SK-N-MC (cell line): ENCODE data around the gene PLD1.

Source experiments
- DNase-seq: peaks from one replicate; pipeline ENCODE4 v3.0.0-alpha.2; 2011; ENCODE audit warnings: low read depth, low spot score
- H3K27ac ChIP-seq: fragments of 200-600 bp; sonication (generic); 2 replicates; pipeline ENCODE4 v1.5.1; 2016; ENCODE audit warnings: mixed run types
- H3K36me3 ChIP-seq: fragments of 200-600 bp; sonication (generic); 2 replicates; pipeline ENCODE4 v1.6.1; 2017; ENCODE audit warnings: antibody characterized with exemption, low read length, mixed read lengths; ENCODE audit not compliant: insufficient read depth
- H3K4me3 ChIP-seq: fragments of 200-600 bp; sonication (generic); 2 replicates; pipeline ENCODE4 v1.5.1; 2016
- H3K9ac ChIP-seq: fragments of 200-600 bp; sonication (generic); 2 replicates; pipeline ENCODE4 v1.8.0; 2017; ENCODE audit warnings: mixed run types, mixed read lengths; ENCODE audit not compliant: insufficient read length
- H3K9me3 ChIP-seq: fragments of 200-600 bp; sonication (generic); 2 replicates; pipeline ENCODE4 v1.6.1; 2017; ENCODE audit warnings: low read depth, mild to moderate bottlenecking, antibody characterized with exemption, low read length, moderate library complexity, mixed read lengths
- EZH2 ChIP-seq: fragments of 200-600 bp; sonication (generic); IDR thresholded peaks from one replicate; pipeline ENCODE4 v1.6.1; 2017; ENCODE audit warnings: antibody characterized with exemption
- FOXP2 ChIP-seq: optimal IDR thresholded peaks from 2 replicates; pipeline ENCODE3; 2011; ENCODE audit warnings: mild to moderate bottlenecking, moderate library complexity; ENCODE audit not compliant: insufficient read depth; ENCODE audit errors: extremely low read length, control extremely low read depth
- POLR2AphosphoS5 ChIP-seq: IDR thresholded peaks from 2 replicates; pipeline ENCODE4 v1.6.1; 2012; ENCODE audit warnings: mild to moderate bottlenecking, low read depth, low read length, borderline replicate concordance

The PLD1 gene

DNA sequence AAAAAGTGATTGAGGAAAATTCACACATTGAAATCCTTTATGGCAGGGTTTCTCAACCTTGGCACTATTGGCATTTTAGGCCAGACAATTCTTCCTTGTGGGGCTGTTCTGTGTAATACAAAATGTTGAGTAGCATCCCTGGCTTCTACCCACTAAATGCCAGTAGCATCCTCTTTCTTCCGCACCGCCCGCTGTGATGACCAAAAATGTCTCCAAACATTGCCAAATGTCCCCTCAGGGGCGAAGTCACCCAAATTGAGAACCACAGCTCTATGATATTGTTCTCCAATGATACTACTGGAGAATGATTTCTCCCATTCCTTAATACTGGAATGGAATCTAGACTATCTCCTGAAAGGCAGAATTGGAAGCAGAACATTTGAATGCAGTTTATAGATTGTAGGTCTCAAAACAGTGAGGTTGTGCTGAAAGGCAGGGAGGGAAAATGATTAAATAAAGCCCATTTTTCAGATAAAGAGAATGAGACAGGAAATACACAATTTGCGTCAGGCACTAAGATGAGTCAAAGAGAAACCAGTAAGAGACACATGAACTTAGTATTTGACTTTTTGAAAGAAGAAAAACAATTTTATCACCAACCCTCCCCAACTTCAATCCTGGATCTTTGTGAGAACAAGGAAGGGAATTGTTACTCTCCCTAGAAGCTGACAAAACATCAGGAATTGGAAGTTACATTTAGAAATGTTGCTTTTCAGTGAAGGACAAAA is 248.5 kb downstream of the PLD1 start:
- TF ChIP-seq EZH2 (no peak), FOXP2 (no peak), POLR2AphosphoS5 (no peak)
- Histone ChIP-seq H3K4me3 (no peak overlapping the region), H3K27ac (no peak overlapping the region), H3K9ac (no peak overlapping the region), H3K36me3 (no peaks in the 10 kb centered on the region), H3K9me3 (no peaks in the 10 kb centered on the region)
- no peak for DNase-seq

DNA sequence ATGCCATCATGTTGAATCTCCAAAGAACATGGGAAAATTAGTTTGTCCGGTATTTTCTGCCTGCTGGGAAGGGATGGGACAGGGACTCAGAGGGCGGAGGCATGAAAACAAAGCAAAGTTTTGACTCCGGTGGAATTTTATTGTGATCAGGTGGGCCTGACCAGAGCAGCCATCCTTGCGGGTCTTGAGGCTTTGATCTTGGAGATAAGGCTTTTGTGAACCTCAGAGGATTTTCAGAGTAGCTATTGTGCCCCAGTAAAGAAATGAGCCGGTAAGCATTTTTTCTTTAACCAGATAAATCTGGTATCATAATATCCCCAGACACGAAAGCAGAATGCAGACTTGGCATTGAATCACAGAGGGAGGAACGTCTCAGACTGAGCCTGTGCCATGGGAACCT is 250.7 kb downstream of the PLD1 start:
- Histone ChIP-seq H3K4me3 (no peak overlapping the region), H3K9me3 (no peaks in the 10 kb centered on the region), H3K27ac (no peak overlapping the region), H3K36me3 (no peaks in the 10 kb centered on the region), H3K9ac (no peak overlapping the region)
- DNase-seq = no peak
- TF ChIP-seq FOXP2 = no peak
- no peak for TF ChIP-seq EZH2
- no peak for TF ChIP-seq POLR2AphosphoS5

DNA sequence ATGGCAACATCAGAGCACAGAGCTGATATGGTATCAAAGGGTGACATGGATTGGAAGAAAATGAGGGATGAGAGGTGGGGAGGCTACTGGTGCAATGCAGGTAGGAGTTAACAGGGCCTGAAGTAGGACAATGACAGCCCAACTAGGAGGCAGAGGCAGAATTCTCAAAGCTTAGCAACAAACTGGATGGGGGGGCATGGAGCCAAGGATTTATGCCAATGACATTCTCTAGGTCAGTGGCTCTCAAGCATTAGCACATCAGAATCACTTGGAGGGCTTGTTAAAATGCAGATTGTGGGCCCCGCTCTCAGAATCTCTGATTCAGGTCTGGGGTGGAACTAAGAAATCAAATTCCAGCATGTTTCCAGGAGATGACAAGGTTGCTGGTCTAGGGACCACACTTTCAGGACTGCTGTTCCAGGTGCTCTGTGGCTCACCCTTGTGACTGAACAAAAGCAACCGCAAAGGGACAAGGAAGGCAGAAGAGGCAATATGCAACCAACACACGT is 252.0 kb downstream of the PLD1 start:
- Histone ChIP-seq H3K9me3 (no peaks in the 10 kb centered on the region), H3K36me3 (no peaks in the 10 kb centered on the region), H3K9ac (no peak overlapping the region), H3K4me3 (no peak overlapping the region), H3K27ac (no peak overlapping the region)
- TF ChIP-seq POLR2AphosphoS5 = no peak
- TF ChIP-seq FOXP2 = no peak
- TF ChIP-seq EZH2 = no peak
- DNase-seq = no peak

DNA sequence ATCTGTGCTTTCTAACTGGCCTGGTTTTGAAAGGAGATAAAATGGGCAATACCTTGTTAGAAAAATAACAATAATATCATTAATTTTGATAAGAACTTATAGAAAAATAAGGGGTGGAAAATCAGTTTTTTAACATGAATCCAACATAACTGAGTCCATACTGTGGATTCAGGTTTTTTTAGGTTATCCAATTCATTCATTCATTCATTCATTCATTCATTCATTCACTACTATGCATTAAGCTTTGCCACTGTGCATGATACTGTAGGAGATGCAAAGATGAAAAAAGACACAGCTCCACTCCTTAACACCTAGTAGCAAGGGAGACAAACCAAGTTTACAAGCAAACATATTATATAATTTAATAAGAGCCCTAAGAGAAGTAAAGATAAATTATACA is 253.1 kb downstream of the PLD1 start:
- no peak overlapping the region for H3K9ac ChIP-seq
- no peaks in the 10 kb centered on the region for H3K9me3 ChIP-seq
- DNase-seq = no peak
- no peak overlapping the region for H3K27ac ChIP-seq
- H3K36me3 ChIP-seq = no peaks in the 10 kb centered on the region
- TF ChIP-seq FOXP2 (no peak), EZH2 (no peak)
- no peak overlapping the region for H3K4me3 ChIP-seq

DNA sequence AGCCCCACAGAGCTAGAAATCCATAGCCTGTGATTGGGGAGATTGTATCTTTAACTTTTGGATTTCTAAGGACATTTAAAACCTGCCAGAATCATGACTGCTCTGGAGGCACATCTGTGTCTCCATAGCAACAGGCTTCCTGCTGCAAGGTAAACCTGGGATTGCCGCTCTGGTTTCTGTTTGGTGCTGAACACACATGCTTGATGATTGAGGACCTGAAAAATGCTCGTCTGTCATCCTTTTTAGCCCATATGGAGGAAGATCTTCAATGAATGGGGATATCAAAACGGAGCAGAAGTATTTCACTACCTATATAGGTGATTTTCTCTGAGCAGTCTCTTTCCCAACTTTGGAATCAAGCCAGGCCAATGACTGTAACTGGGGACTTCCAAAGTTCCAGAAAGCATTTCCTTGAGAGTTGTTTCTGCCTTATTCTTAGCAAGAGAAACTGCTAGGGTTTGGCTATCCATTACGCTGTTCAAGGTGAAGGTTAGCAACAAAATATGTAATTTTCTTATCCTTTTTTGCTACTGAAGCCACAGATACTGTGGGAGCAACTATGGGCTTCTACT is 253.6 kb downstream of the PLD1 start:
- no peak for DNase-seq
- H3K9me3 ChIP-seq = no peaks in the 10 kb centered on the region
- no peak overlapping the region for H3K27ac ChIP-seq
- H3K36me3 ChIP-seq = no peaks in the 10 kb centered on the region
- no peak overlapping the region for H3K9ac ChIP-seq
- no peak overlapping the region for H3K4me3 ChIP-seq
- no peak for TF ChIP-seq POLR2AphosphoS5
- no peak for TF ChIP-seq FOXP2
- no peak for TF ChIP-seq EZH2

DNA sequence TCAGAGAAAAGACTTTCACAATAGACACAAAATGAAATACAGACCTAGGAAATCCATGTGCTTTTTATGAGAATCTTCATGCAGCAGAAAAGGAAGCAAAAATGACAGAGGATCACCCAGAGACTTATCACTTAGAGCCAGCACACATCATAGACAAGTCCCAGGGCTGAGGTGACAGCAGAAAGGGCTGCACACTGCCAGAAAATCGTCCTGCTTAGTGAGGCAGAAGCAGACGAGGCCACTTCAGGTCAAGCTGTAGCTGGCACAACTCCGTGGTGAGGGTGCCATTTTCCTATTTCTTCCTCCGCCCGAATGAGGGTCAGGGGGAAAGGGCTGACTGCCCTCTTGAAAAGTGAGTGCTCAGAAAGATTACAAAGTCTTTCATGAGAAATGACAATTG is 254.1 kb downstream of the PLD1 start:
- TF ChIP-seq FOXP2 (no peak), POLR2AphosphoS5 (no peak), EZH2 (no peak)
- Histone ChIP-seq H3K4me3 (no peak overlapping the region), H3K9me3 (no peaks in the 10 kb centered on the region), H3K9ac (no peak overlapping the region), H3K36me3 (no peaks in the 10 kb centered on the region), H3K27ac (no peak overlapping the region)
- no peak for DNase-seq

DNA sequence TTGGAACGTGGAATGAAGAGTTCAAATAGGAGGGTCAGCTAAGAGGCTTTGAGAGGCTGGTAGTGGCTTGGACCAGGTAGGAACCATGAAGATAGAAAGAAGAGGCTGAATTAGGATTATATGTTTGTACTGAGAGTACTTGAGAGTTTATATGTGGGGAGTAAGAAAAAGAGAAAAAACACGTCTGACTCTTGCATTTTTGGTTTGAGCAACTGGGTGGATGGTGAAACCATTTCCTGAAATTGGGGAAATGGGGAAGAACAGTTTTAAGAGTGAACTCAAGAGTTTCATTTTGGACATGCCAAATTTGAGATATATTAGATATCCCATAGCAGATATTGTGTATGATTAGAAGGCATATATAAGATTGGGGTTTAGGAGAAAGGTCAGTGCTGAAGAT is 257.2 kb downstream of the PLD1 start:
- H3K36me3 ChIP-seq = no peaks in the 10 kb centered on the region
- DNase-seq = no peak
- no peak overlapping the region for H3K27ac ChIP-seq
- no peaks in the 10 kb centered on the region for H3K9me3 ChIP-seq
- H3K4me3 ChIP-seq = no peak overlapping the region
- TF ChIP-seq EZH2 (no peak), POLR2AphosphoS5 (no peak), FOXP2 (no peak)
- H3K9ac ChIP-seq = no peak overlapping the region

DNA sequence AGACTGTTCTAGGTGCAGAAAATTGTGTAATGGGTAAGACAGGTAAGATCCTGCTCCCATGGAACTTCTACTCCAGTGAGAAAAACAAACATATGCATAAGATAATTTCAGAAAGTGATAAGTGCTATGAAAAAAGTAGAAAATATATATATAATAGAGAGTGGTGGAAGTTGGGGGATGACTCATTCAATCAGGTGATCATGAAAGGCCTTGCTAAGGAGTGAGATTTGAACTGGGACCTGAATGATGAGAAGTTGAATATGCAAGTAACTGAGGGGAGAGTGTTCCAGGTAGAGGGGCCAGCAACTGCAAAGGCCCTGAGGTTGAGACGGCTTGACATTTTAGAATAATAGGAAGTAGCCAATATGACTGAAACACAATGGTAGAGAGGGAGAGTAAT is 257.8 kb downstream of the PLD1 start:
- TF ChIP-seq EZH2 = no peak
- TF ChIP-seq POLR2AphosphoS5 = no peak
- TF ChIP-seq FOXP2 = no peak
- H3K27ac ChIP-seq = no peak overlapping the region
- H3K9me3 ChIP-seq = no peaks in the 10 kb centered on the region
- H3K9ac ChIP-seq = no peak overlapping the region
- H3K4me3 ChIP-seq = no peak overlapping the region
- no peaks in the 10 kb centered on the region for H3K36me3 ChIP-seq
- no peak for DNase-seq
